ENCODE measurements around the gene TRABD2B. TPM values are rescaled to one million over a fixed set of nuclear protein-coding genes. Genes with fewer than 3 reads are reported as not detected.

The TRABD2B gene
- total RNA-seq, 2 donors from 2014 or later = 2.6 to 4.3 TPM

DNA sequence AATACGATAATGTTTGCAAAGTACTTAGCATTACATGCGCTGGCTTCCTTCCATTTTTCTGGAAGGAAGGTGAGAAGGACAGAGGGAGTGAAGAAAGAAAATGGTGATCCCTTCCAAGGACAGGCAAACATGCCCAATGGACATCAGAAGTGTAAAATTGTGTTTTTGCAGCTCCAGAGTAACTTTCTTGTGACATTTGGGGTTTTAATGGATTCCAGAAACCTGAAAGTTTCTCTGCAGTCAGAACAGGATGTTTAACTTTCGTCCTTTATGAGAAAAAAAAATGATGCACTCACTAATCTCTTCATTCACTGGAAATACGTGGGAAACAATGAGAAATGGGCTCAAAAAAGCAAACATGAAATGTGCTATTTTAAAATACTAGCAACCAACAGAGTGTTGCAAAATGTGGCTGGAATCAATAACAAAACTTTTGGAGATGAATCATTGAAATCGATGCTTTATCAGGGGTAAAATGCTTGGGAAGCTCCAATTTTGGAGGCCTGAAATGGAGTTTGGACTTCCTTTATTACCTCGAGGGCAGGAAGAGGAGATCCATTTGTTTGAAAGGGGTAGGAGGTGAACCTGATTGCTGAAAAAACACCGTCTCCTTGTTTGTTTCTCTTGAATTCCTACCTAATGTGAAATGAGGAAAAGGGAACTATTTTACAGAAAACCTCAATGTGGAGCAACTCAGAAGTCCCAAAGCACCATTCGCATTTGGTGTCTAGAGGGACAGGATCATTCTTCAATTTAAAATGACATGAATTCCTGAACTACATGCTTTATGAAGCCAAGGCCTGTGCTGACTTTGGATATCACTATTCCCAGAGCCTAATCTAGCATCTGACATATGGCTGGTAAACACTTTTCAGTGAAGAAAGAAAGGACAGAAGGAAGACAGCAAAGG lies 129.5 kb downstream of the TRABD2B start:
- intact Hi-C loops (cut with DNase I) = no loop called here
- H3K9me3 ChIP-seq = no peaks in the 10 kb centered on the region
- no peaks in the 10 kb centered on the region for H3K36me3 ChIP-seq (replicated peaks in 1 of 2; ENCODE audit: insufficient read depth in 1 of 2, low read depth in 2 of 2)
- no peaks in the 10 kb centered on the region for H3K27me3 ChIP-seq
- no peak for DNase-seq
- 68 to 73% methylated on average over 8 of the region's 8 CpGs for WGBS, 2 donors
- TF ChIP-seq, protein P1, sequence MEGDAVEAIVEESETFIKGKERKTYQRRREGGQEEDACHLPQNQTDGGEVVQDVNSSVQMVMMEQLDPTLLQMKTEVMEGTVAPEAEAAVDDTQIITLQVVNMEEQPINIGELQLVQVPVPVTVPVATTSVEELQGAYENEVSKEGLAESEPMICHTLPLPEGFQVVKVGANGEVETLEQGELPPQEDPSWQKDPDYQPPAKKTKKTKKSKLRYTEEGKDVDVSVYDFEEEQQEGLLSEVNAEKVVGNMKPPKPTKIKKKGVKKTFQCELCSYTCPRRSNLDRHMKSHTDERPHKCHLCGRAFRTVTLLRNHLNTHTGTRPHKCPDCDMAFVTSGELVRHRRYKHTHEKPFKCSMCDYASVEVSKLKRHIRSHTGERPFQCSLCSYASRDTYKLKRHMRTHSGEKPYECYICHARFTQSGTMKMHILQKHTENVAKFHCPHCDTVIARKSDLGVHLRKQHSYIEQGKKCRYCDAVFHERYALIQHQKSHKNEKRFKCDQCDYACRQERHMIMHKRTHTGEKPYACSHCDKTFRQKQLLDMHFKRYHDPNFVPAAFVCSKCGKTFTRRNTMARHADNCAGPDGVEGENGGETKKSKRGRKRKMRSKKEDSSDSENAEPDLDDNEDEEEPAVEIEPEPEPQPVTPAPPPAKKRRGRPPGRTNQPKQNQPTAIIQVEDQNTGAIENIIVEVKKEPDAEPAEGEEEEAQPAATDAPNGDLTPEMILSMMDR (IDR thresholded peaks at IDR 0.05) = no peak
- TF ChIP-seq POLR2A (IDR thresholded peaks at IDR 0.05) = no peak
- H3K4me1 ChIP-seq = peaks cover 24% of the 10 kb centered on the region
- H3K27ac ChIP-seq = no peak overlapping the region
- ATAC-seq = no peak
- no peak overlapping the region for H3K4me3 ChIP-seq

GRCh38 chr1:47866601-47867437 lies 130.4 kb downstream of the TRABD2B start:
- Histone ChIP-seq H3K4me3 (no peak overlapping the region), H3K36me3 (replicated peaks in 1 of 2; ENCODE audit: insufficient read depth in 1 of 2, low read depth in 2 of 2) (no peaks in the 10 kb centered on the region), H3K27ac (no peak overlapping the region), H3K9me3 (no peaks in the 10 kb centered on the region), H3K4me1 (peaks cover 15% of the 10 kb centered on the region), H3K27me3 (no peaks in the 10 kb centered on the region)
- no peak for TF ChIP-seq POLR2A (IDR thresholded peaks at IDR 0.05)
- TF ChIP-seq, protein P1 (IDR thresholded peaks at IDR 0.05) = no peak
- intact Hi-C loops (cut with DNase I) = no loop called here
- DNase-seq (no peak), ATAC-seq (no peak)
- WGBS, 2 donors = 68 to 76% methylated on average over 8 of the region's 8 CpGs

DNA sequence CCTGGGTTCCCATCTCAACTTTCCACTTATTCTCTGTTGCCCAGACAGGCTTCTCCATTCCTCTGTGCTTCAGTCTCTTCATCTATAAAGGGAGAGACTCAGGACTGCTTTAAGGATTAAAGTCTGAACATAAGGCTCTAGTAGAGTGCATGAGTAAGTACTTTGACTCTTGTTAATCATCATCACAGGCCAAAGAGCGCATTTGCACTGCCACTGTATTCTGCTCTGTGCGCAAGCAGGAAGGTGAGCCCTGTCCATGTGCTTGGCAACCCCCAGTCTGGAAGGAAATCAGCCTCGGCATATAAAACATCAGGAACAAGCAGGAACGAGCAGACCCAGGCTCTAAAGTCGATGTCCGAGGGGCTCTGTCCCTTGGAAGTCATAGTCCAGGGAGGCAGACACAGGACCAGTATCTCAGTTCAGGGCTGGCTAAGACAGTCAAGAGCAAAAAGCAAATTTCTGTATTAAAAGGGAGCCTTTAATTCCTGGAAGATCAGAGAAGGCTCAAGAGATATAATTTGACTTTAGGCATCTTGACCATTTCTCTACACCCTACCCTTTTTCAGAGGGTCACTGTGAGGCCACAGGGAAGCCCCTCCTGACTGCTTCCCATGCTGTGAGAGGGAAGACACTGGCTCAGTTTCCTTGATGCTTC lies 131.2 kb downstream of the TRABD2B start:
- no peak for TF ChIP-seq POLR2A (IDR thresholded peaks at IDR 0.05)
- TF ChIP-seq, protein P1 (IDR thresholded peaks at IDR 0.05) = no peak
- no peak for DNase-seq
- intact Hi-C loops (cut with DNase I) = no loop called here
- no peak for ATAC-seq
- WGBS, 2 donors = 75 to 77% methylated on average over 6 of the region's 6 CpGs
- Histone ChIP-seq H3K27me3 (no peaks in the 10 kb centered on the region), H3K4me1 (peaks cover 7% of the 10 kb centered on the region), H3K36me3 (replicated peaks in 1 of 2; ENCODE audit: insufficient read depth in 1 of 2, low read depth in 2 of 2) (no peaks in the 10 kb centered on the region), H3K27ac (no peak overlapping the region), H3K9me3 (no peaks in the 10 kb centered on the region), H3K4me3 (no peak overlapping the region)

DNA sequence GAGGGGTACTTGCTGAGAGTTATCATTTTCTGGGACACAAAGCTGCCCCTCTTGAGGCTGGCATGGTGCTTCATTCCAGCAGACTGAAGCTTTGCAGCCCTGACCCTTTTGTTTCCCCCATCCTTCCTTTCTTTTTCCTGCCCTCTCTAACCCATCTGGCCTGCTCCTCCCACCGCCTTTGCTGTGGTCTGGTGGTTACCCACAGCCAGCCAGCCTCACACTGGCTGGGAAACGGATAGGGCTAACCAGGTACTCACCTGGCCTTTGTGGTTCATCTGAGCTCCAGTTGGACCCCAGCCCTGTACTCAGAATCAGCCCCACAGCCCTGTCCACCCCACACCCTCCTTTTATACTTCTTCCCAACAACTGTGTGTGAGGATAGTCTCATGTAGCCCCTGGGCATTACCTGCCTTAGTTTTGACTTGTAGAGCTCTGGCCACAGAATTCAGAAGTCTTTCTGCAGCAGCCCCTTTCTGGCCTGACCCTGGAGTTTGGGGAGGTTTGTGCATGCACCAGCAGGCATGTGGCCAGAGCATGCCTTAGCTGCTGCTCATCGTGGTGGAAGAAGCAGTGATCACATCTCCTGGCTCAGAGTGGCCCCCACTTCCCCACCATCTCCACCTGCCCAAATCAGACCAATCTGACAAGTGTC lies 138.0 kb downstream of the TRABD2B start:
- no peaks in the 10 kb centered on the region for H3K27me3 ChIP-seq
- H3K27ac ChIP-seq = no peak overlapping the region
- H3K4me3 ChIP-seq = no peak overlapping the region
- no peaks in the 10 kb centered on the region for H3K36me3 ChIP-seq (replicated peaks in 1 of 2; ENCODE audit: insufficient read depth in 1 of 2, low read depth in 2 of 2)
- ATAC-seq (no peak), DNase-seq (no peak)
- WGBS, 2 donors = 43 to 69% methylated on average over 3 of the region's 3 CpGs
- TF ChIP-seq, protein P1 (IDR thresholded peaks at IDR 0.05) = no peak
- TF ChIP-seq POLR2A (IDR thresholded peaks at IDR 0.05) = no peak
- H3K9me3 ChIP-seq = no peaks in the 10 kb centered on the region
- H3K4me1 ChIP-seq = no peaks in the 10 kb centered on the region
- intact Hi-C loops (cut with DNase I) = no loop called here

Measured in body of pancreas (tissue), 4 donors.